LHCN-M2 (cell line): ENCODE measurements around the gene GREM2. TPM values are rescaled to one million over a fixed set of nuclear protein-coding genes. Genes with fewer than 3 reads are reported as not detected.
A peak's percentile ranks its signal among the peaks of the same experiment; 100 is the strongest.

ENCODE experiments used
- DNase-seq: peaks from one replicate; pipeline ENCODE4 v3.0.0-alpha.2; 2012; ENCODE audit warnings: low read depth
- total RNA-seq: library from RNA; depleted of rRNA; stranded (reverse); fragments of >200 nt; gene quantifications from 2 replicates; pipeline ENCODE4 v1.2.3, GENCODE V29; 2014

Gene GREM2
- total RNA-seq, 1 experiment from 2014 or later, result 0.06 TPM

DNA sequence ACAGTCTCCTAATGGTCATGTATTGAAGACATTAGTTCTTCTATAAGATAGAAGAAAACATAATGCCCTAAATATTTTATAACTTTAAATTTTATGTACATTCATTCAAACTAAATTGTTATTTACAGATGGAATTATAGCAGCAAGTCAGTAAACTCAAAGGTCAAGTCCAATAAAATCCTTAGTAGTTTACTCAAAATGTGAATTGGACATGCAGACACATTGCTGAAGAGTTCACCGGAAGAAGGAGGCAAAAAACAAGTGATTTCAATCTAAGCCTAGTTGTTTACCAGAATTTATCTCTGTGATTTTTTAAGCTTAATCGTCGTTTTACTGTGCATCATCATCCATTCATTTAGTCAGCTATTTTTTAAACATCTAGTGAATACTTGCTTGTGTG, 149.7 kb downstream of the GREM2 start:
- no peak for DNase-seq

DNA sequence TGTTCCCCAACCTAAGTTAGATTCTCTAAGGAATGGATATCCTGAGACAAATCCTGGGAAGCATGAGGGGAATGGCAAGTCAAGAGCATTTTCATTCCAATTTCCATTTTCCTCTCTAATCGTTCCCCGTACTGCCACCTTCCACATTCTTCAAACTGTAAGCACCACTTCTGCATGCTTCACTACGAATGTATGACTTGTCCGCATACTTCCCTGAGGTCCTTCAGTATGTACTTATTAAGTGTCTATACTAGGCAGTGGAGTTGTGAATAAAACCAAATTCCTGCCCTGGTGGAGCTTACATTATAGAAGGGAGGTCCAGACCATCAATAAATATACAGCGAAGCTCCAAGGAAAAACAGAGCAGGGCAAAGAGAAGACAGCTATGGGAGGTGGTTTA, 154.8 kb downstream of the GREM2 start:
- DNase-seq, result no peak

DNA sequence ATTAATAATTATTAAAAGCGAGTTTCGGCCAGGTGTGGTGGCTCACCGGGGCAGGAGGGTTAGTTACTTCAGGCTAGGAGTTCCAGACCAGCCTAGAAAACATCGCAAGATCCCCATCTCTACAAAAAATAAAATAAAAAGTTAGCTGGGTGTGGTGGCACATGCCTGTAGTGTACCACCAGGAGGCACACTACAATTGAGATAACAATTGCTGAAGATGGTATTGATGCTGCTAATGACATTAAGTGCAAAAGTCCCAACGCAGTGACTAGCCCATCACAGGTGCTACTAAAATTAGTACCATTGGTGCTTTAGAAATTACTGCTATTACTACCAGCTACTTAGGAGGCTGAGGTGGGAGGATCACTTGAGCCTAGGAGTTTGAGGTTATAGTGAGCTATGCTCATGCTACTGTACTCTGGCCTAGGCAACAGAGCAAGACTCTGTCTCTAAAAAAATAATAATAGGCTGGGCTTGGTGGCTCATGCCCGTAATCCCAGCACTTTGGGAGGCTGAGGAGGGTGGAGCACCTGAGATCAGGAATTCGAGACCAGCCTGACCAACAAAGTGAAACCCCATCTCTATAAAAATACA, 156.6 kb downstream of the GREM2 start:
- peak; percentile 31 for DNase-seq

DNA sequence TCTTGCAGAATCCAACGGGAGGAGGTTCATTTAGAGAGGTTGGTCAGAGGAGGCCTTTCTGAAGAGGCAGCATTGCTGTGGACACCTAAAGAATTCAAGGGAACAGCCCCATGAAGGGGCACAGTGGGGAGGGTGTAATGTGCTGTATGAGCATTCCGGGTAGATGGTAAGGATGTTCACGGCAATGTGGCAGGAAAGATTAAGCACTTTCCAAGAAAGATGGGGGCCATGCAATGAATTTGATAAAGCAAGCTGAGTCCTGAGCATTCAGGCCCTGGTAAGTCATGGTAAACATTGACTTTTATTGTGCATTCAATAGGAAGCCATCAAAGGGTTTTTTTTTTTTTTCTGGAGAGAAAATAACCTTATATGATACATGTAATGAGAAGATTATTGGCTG, 166.6 kb downstream of the GREM2 start:
- DNase-seq, result no peak

DNA sequence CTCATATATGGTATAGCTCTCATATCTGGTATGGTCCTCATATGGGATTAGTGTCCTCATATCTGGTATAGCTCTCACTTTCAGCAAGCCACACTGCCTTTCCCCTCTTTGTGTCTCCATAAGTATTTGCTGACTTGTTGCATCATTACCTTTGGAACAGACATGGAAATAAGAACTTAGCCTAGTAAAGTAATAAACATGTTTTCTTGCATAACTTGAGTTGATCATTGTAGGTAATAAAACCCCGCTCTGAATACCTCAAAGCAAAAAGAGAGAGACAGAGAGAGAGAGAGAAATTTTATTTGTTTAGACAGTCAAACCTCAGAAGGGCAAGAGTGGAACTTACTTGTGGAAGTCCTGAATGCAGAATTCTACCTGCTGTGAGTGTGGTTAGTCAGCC, 170.3 kb downstream of the GREM2 start:
- DNase-seq, result no peak
